ENCODE data around the gene SEC16A. TPM values are rescaled to one million over a fixed set of nuclear protein-coding genes. Genes with fewer than 3 reads are reported as not detected.

SEC16A gene
- total RNA-seq, 4 donors from 2014 or later: 47.7 to 73.8 (median 62.5) TPM

DNA sequence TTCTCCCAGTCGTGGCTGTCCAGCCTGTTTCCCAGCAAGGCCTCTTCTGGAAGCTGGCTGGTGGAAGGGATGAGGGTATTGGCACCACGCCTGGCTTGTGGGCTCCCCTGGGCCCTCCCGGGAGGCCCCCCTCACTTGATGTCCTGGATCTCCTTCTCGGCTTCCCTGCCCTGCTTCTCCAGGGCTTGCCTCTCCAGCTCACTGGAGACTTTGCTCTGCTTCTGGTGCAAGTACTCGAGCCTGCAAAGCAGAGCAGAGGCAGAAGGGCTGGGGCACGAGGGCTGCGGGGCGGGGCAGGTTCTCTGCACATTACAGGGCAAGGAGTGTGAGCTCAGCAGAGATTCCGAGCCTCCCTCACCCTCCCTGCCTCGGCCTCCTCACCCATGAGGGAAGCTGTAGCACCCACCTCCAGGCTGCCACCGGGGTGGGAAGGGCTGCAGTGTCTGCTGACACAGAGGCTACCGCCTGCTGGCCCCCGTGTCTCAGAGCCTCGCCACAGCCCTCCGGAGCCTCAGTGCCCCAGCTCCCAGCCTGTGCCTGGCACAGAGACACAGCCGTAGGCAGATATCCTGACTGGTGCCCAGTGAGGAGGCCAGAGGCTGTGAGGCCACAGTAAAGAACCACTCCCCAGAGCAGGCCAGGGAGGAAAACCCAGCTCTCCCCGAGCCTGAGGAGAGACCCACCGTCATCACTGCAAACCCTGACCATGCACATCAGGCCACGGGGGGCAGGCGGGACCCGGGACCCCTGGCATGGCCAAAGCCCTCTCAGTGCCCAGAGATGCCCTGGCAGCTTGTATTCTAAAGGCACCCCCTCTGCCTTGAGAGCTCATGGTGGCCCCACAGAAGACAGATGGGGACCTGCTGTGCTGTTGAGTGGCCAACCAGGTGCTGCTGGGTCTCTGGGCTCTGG is 90.0 kb downstream of the SEC16A start:
- H3K36me3 ChIP-seq: peaks cover 23 to 66% of the 10 kb centered on the region in 2 donors
- no peak for DNase-seq
- H3K9me3 ChIP-seq: no peaks in the 10 kb centered on the region
- no peaks in the 10 kb centered on the region for H3K4me1 ChIP-seq
- H3K4me3 ChIP-seq (replicated peaks in 1 of 3): no peak overlapping the region
- intact Hi-C loops (cut with DNase I): no loop called here
- 75 to 81% methylated on average over 10 to 12 of the region's 21 CpGs for WGBS, 2 donors
- TF ChIP-seq POLR2A (IDR thresholded peaks at IDR 0.05): no peak
- TF ChIP-seq, protein P1, sequence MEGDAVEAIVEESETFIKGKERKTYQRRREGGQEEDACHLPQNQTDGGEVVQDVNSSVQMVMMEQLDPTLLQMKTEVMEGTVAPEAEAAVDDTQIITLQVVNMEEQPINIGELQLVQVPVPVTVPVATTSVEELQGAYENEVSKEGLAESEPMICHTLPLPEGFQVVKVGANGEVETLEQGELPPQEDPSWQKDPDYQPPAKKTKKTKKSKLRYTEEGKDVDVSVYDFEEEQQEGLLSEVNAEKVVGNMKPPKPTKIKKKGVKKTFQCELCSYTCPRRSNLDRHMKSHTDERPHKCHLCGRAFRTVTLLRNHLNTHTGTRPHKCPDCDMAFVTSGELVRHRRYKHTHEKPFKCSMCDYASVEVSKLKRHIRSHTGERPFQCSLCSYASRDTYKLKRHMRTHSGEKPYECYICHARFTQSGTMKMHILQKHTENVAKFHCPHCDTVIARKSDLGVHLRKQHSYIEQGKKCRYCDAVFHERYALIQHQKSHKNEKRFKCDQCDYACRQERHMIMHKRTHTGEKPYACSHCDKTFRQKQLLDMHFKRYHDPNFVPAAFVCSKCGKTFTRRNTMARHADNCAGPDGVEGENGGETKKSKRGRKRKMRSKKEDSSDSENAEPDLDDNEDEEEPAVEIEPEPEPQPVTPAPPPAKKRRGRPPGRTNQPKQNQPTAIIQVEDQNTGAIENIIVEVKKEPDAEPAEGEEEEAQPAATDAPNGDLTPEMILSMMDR (IDR thresholded peaks at IDR 0.05): no peak
- no peak overlapping the region for H3K27ac ChIP-seq
- H3K27me3 ChIP-seq: no peaks in the 10 kb centered on the region

DNA sequence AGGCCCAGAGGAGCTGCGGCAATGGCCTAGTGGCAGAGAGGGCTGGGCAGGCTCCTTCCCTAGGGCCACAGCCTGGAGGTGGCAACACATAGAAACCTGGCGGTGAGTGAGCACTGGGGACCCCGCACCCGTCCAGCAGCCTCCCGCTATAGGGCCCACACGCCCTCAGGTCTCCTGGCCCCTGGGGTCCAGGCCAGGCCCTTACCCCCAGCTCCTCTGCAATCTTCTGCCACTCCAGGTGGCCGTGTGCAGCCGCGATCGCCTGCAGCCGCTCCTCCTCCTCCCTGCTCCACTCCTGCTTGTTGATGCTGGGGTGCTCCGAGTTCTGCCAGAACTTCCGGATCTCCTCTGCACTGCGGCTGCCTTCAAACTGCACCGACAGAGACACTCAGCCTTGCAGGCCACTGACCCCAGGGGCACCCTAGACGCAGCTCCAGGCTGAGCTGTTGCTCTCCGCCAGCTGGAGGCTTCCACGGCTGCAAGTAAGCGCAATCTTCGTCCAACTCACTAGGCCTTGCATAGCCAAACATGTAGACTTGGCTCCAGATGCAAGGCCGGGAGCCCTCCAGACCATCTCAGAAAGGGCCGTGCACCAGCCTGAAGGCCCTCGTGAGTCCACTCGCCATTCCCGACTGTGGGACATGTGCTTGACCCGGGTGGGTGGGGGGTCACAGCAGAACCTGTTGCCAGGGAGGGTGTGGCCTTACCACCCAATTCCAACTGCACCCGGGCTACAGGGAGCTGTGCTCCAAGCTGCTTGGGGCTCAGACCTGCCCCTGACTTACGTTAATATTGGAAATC is 90.9 kb downstream of the SEC16A start:
- 86 to 94% methylated on average over 23 to 24 of the region's 28 CpGs for WGBS, 2 donors

More for the DNA sequence above, 90.9 kb downstream of the SEC16A start:
- Histone ChIP-seq H3K9me3 (no peaks in the 10 kb centered on the region), H3K4me1 (no peaks in the 10 kb centered on the region), H3K4me3 (replicated peaks in 1 of 3) (no peak overlapping the region), H3K27me3 (no peaks in the 10 kb centered on the region), H3K27ac (no peak overlapping the region), H3K36me3 (peaks cover 31 to 72% of the 10 kb centered on the region in 2 donors)
- intact Hi-C loops (cut with DNase I): no loop called here
- TF ChIP-seq, protein P1 (IDR thresholded peaks at IDR 0.05): no peak
- TF ChIP-seq POLR2A (IDR thresholded peaks at IDR 0.05): no peak
- DNase-seq: no peak

Small RNA genes within 50 kb of the gene (microRNA-seq; reads per million reads assigned to microRNA genes)
- gene MIR4673: not detected

Small RNA genes within 50 kb of the gene (small RNA-seq; reads per million reads assigned to genes)
- gene MIR4673: not detected

Other genes with a start within 250 kb of the SEC16A start
- 10 to 100 TPM in 3 of 4 donors, 1 to 10 TPM in 1; 8.9 to 19.1 (median 11.2) TPM for gene QSOX2, start 237.2 kb downstream of the SEC16A start, total RNA-seq
- gene CCDC187, start 178.9 kb downstream of the SEC16A start, total RNA-seq: 1 to 10 TPM; 5.2 to 9.1 (median 6.2) TPM
- gene GPSM1, start 155.5 kb downstream of the SEC16A start, total RNA-seq: 10 to 100 TPM in 3 of 4 donors, 1 to 10 TPM in 1; 5.9 to 18.1 (median 12.2) TPM
- gene DNLZ, start 119.3 kb downstream of the SEC16A start, total RNA-seq: 10 to 100 TPM; 16.2 to 58.4 (median 23.1) TPM
- gene CARD9, start 109.4 kb downstream of the SEC16A start, total RNA-seq: 1 to 10 TPM in 1 of 4 donors, under 1 TPM in 3; 0.27 to 1.5 (median 0.74) TPM
- 1 to 10 TPM; 7.0 to 8.0 (median 7.5) TPM for gene SNAPC4, start 82.9 kb downstream of the SEC16A start, total RNA-seq
- gene ENTR1, start 72.4 kb downstream of the SEC16A start, total RNA-seq: 10 to 100 TPM; 27.9 to 46.1 (median 33.9) TPM
- gene PMPCA, start 72.4 kb downstream of the SEC16A start, total RNA-seq: 10 to 100 TPM; 28.8 to 48.2 (median 39.0) TPM
- 10 to 100 TPM; 10.2 to 21.3 (median 13.4) TPM for gene INPP5E, start 43.2 kb downstream of the SEC16A start, total RNA-seq
- gene NOTCH1, start 63.0 kb upstream of the SEC16A start, total RNA-seq: 10 to 100 TPM; 19.6 to 35.4 (median 23.2) TPM
- 100 to 1,000 TPM in 1 of 4 donors, 10 to 100 TPM in 3; 38.4 to 143 (median 81.6) TPM for gene EGFL7, start 179.9 kb upstream of the SEC16A start, total RNA-seq
- gene AGPAT2, start 204.4 kb upstream of the SEC16A start, total RNA-seq: 10 to 100 TPM; 58.6 to 78.7 (median 72.0) TPM
- gene DIPK1B, start 229.5 kb upstream of the SEC16A start, total RNA-seq: 10 to 100 TPM; 19.4 to 23.6 (median 22.6) TPM

Data from thyroid gland (tissue), 4 donors.